ENCODE results near the gene BRD9.
"Not testable (repeated sequence)": the region's sequence is repeated elsewhere in the genome, so short reads cannot be mapped to it uniquely, and the experiment has no call there.

The BRD9 gene

DNA sequence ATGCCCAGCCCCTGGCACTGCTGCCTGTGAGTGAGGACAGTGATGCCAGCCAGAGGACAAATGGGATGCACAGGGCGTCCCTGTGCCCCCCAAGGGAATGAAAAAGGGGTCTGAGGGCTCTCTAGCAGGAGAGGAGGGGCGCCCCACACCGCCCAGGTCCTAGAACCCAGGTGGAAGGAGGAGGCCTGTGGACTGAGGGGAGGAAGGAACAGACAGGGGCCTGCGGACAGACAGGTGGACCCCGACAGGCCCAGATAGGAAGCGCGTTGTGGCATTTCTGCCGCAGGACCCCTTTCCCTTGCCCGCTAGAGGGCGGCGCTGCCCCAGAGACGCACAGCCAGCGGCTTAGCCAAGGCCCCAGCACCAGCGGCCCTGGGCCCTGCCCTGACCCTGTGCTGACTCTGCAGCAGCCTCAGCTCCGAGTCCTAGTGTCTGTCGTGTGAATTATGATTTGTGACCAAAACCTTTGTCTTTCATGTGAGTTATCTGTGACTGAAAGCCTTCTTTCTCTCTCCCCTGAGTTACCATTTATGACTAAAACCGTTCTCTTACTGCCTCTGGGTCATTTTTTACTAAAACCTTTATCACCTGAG, 30.8 kb upstream of the BRD9 start:
- peak; percentile 53 to 57 for DNase-seq (ENCODE audit: low read depth in 1 of 2, low spot score in 1 of 2)

- DNase-seq (ENCODE audit: low read depth in 1 of 2, low spot score in 1 of 2): no peak
Observed at GRCh38 chr5:922436-923280, 30.1 kb upstream of the BRD9 start.

DNA sequence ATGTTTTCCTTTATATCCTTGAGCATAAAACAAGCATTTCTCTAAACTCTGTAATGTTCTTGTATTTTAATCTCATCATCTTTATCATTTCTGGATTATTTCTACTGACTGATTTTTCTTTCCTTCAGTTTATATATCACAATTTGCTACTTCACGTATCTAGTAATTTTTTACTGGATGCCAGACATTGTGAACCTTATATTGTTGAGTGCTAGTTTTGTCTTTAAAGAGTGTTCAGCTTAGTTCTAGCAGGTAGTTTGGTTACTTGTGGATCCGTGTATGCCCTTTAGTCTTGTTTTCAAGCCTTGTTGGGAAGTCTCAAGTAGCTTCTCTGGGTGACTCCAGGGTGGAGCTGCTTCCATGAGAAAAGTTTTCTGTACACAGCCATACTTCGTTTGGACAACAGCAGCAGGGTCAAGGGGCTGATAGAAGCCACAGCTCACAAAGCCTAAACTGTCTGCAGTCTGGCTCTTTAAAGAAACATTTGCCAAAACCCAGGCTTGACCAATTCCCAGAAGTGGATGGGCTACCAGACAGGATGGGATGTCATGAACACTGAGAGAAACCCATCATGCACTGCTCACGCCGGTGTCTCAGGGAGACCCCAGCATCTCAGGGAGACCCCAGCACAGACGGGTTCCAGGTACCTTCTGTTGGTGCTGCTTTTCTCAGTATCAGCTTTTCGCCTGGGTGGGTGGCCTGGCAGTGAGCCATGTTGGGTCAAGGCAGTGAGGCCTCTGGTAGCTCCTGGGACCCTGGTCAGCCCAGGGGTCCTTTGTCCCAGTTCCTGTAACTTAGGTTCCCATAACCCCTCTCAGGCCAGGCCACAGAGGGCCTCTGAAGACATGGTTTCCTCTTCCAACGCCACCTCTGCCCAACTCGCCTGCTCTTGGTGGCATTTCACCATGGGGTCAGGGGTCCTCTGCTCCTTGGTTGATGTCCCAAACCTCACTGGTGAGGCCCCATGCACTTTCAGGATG, 29.1 kb upstream of the BRD9 start:
- DNase-seq (ENCODE audit: low read depth in 1 of 2, low spot score in 1 of 2): no peak

- DNase-seq (ENCODE audit: low read depth in 1 of 2, low spot score in 1 of 2): no peak
Observed at GRCh38 chr5:920321-920720, 27.7 kb upstream of the BRD9 start.

DNA sequence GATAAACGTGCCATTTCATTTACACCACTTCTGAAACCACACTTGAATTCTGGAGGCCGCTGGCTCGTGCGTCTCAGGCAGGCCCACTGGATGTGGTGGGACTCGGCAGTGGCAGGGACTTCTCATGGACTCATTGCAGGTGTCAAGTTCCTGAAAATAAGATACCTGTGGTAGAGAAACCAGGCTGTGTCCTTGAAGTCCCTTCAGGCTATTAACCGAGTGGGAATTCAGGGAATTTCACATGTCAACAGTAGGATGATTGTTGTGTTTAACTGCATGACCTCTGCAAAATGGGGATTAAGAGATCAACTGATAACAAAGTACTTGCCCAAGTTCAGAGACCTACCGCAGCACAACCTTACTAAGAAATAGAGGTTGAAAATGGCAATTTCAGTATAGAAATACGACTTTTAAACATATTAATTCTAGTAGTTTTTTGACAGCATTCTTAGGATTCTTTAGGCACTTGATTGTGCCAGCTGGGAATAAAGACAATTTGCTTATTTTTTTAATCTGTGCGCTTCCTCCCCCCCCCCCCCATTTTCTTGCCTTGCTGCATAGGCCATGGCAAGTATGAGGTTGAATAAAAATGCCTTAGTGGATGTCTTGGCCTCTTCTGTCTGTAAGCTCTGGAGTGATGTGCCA, 26.9 kb upstream of the BRD9 start:
- no peak for DNase-seq (ENCODE audit: low read depth in 1 of 2, low spot score in 1 of 2)

GRCh38 chr5:918717-919116, 26.1 kb upstream of the BRD9 start:
- not testable (repeated sequence) for DNase-seq (ENCODE audit: low read depth in 1 of 2, low spot score in 1 of 2)

DNA sequence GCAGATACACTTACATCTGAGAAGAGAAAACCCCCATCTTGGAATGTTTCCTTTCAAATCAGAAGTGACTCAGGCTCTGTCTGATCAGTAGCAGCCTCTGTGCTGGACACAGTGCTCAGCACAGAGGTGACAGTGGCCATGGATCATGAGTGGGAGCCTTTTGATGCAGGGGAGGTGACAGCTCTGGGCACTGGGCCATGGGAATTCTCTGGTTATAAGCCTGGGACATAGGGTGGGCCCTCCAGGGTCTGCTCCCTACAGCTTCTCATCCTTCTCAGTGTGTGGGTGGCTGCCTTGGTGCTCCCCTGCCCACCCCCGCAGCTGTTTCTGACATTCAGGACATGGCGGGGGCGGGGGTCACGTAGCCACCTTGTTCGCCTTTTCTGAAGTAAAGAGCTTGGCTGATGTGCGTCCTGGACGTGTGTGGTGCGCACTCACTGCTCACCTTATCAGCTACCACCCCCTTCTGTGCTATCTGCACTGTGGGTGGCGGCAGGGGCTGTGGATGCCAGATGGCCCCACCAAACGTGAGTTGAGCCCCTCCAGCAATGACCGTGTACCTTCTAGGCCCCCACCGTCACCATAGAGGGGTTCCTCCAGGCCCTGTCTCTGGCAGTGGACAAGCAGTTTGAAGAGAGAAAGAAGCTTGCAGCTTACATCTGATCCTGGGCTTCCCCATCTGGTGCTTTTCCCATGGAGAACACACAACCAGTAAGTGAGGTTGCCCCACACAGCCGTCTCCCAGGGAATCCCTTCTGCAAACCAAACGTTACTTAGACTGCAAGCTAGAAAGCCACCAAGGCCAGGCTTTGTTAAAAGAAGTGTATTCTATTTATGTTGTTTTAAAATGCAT, 24.1 kb upstream of the BRD9 start:
- no peak for DNase-seq (ENCODE audit: low read depth in 1 of 2, low spot score in 1 of 2)

DNA sequence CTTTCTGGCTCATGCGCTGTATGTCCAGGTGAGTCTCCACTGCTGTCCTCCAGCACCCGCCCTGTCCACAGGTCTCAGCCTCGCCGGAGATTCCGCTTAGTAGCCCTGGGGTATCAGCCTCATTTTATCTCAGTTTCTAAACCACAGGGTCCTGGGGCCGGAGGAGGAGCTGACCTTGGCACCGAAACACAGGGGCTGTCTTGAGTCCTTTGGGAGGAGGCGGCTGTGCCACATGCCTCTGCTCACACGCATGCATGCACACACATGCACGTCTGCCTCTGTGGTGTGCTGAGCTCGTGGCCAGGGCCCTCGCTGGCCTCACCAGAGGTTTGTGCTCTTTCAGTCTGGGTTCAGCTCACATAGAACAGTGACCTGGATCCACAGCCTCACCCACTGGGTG, 23.3 kb upstream of the BRD9 start:
- no peak for DNase-seq (ENCODE audit: low read depth in 1 of 2, low spot score in 1 of 2)

DNA sequence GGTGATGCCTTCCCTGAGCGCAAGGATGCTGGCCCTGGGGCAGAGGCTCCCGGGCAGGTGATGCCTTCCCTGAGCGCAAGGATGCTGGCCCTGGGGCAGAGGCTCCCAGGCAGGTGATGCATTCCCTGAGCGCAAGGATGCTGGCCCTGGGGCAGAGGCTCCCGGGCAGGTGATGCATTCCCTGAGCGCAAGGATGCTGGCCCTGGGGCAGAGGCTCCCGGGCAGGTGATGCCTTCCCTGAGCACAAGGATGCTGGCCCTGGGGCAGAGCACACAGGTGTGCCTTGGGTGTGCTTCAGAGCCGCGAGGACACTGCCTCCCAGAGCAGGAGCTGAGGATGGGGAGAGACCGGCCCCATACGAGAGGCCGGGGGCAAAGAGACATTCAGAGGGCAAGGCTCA, 22.7 kb upstream of the BRD9 start:
- DNase-seq (ENCODE audit: low read depth in 1 of 2, low spot score in 1 of 2): not testable (repeated sequence)

GRCh38 chr5:914612-915011, 22.0 kb upstream of the BRD9 start:
- no peak for DNase-seq (ENCODE audit: low read depth in 1 of 2, low spot score in 1 of 2)

- no peak for DNase-seq (ENCODE audit: low read depth in 1 of 2, low spot score in 1 of 2)
Observed at GRCh38 chr5:914174-914573, 21.6 kb upstream of the BRD9 start.

DNA sequence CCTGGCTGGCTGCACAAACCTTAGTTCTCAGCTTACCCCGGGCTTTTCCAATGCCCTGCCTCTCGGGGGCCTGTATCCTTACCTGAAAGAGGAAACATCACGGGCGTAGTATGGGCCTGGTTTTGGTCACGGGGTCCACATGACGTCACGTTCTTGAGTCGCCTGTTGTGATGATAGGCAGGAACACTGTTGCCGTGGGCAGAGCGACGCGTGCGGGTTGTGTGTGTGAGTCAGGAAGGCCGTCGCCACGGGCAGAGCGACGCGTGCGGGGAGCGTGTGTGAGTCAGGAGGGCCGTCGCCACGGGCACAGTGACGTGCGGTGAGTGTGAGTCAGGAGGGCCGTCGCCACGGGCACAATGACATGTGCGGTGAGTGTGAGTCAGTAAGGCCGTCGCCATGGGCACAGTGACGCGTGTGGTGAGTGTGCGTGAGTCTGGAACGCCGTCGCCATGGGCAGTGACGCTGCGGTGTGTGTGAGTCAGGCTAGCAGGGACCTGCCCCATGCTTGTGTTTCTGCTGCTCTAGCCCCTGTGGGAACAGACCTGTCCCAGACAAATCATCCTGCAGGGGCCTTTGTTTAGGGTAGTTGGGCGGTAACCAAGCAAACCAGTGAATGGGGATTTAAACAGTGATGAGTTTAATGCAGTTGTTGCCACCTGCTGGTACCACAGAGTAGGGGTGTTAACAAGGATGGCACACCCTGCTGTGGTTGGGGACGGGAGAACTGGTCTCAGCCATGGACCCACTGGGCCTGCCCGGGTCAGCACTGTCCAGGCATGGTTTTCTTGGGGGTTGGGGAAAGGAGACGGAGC, 19.9 kb upstream of the BRD9 start:
- DNase-seq (ENCODE audit: low read depth in 1 of 2, low spot score in 1 of 2): peak; percentile 43 to 56

GRCh38 chr5:911601-912000, 19.0 kb upstream of the BRD9 start:
- no peak for DNase-seq (ENCODE audit: low read depth in 1 of 2, low spot score in 1 of 2)

DNA sequence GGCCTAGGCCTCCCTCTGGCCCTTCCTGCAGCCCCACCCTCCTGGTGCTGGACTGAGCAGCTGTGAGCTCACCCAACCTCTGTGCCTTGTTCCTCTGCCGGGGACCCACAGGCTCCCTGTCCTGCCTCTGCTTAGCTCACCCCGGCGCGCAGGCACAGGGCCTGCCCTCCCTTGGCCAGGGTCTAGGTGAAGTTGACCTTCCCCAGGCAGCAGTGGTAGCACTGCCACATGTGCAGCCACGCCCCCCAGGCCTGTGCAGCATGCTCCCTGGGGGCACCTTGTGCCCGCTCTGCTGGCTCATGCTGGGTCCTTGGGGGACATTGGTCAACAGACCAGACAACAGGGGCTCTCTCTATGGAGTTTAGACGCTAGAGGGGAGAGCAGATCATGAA, 18.2 kb upstream of the BRD9 start:
- DNase-seq (ENCODE audit: low read depth in 1 of 2, low spot score in 1 of 2): no peak

GRCh38 chr5:909994-910768, 17.6 kb upstream of the BRD9 start:
- DNase-seq (ENCODE audit: low read depth in 1 of 2, low spot score in 1 of 2): no peak

- DNase-seq (ENCODE audit: low read depth in 1 of 2, low spot score in 1 of 2): no peak
Observed at GRCh38 chr5:909086-909485, 16.5 kb upstream of the BRD9 start.

- no peak for DNase-seq (ENCODE audit: low read depth in 1 of 2, low spot score in 1 of 2)
Observed at GRCh38 chr5:908172-908571, 15.6 kb upstream of the BRD9 start.

GRCh38 chr5:907366-907910, 14.8 kb upstream of the BRD9 start:
- no peak for DNase-seq (ENCODE audit: low read depth in 1 of 2, low spot score in 1 of 2)
